NAMALWA (cell line): ENCODE data around the gene BRD4.
A peak's percentile ranks its signal among the peaks of the same experiment; 100 is the strongest.

Source experiments
- DNase-seq: peaks from one replicate; pipeline ENCODE4 v3.0.0-alpha.2; 2015; ENCODE audit warnings: low spot score

BRD4 gene

GRCh38 chr19:15222738-15223648 lies 109.3 kb downstream of the BRD4 start:
- DNase-seq: peak; percentile 94

- no peak for DNase-seq
Observed at GRCh38 chr19:15220833-15221232, 111.5 kb downstream of the BRD4 start.

- no peak for DNase-seq
Observed at GRCh38 chr19:15218501-15218900, 113.8 kb downstream of the BRD4 start.

GRCh38 chr19:15216363-15216762 lies 116.0 kb downstream of the BRD4 start:
- no peak for DNase-seq

- no peak for DNase-seq
Observed at GRCh38 chr19:15213715-15214381, 118.5 kb downstream of the BRD4 start.

DNA sequence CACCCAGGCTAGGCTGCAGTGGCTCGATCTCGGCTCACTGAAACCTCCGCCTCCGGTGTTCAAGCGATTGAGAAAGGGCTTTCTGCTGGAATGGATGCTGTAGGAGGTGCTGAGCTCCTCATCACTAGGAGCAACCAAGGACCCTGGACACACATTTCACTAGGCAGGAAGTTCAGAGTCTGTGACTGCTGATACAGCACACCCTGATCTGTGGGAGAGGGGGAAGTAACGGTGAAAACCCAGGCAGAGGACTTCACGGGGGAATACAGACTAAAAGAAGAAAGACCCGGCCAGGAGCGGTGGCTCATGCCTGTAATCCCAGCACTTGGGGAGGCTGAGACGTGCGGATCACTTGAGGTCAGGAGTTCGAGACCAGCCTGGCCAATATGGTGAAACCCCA lies 119.6 kb downstream of the BRD4 start:
- no peak for DNase-seq

DNA sequence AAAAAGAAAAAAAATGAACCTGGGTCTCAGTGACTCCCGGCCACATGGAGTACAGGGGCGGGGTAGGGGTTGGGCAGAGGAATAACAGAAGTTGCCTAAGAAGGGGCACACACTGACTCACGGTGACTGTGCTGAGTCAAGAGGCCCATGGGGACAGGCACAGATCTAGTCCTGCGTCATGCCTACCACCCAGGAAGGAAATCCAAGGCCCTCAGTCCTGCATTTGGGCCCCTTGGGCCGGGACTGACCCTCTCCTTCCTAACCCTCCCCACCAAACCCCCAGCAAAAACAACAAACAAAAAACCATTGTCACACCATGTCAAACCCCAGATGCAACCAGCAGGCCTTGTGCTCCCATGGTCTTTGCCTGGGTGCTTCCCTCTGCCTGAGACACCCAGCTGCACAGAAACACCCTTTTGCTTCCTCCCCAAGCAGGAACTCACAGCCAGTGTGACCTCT lies 122.0 kb downstream of the BRD4 start:
- no peak for DNase-seq

DNA sequence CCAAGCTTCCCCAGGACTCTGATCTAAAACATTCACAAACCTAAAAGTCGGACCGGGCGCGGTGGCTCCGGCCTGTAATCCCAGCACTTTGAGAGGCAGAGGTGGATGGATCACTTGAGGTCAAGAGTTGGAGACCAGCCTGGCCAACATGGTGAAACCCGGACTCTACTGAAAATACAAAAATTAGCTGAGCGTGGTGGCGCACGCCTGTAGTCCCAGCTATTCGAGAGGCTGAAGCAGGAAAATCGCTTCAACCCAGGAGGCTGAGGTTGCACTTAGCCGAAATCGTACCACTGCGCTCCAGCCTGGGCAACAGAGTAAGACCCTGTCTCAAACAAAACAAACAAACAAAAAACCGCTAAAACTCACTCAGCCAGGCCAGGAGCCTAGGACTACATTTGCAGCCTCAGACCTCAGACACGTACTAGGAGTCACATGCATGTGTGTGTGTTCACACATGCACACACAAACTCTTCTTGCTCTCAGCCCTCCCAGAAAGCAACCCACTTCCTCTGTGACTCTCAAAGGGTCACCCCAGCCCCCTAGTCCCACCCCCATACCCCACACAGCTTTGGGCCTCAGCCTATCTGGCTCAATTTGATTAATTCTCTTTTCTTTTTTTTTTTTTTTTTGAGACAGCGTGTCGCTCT lies 130.8 kb downstream of the BRD4 start:
- DNase-seq: peak; percentile 24

DNA sequence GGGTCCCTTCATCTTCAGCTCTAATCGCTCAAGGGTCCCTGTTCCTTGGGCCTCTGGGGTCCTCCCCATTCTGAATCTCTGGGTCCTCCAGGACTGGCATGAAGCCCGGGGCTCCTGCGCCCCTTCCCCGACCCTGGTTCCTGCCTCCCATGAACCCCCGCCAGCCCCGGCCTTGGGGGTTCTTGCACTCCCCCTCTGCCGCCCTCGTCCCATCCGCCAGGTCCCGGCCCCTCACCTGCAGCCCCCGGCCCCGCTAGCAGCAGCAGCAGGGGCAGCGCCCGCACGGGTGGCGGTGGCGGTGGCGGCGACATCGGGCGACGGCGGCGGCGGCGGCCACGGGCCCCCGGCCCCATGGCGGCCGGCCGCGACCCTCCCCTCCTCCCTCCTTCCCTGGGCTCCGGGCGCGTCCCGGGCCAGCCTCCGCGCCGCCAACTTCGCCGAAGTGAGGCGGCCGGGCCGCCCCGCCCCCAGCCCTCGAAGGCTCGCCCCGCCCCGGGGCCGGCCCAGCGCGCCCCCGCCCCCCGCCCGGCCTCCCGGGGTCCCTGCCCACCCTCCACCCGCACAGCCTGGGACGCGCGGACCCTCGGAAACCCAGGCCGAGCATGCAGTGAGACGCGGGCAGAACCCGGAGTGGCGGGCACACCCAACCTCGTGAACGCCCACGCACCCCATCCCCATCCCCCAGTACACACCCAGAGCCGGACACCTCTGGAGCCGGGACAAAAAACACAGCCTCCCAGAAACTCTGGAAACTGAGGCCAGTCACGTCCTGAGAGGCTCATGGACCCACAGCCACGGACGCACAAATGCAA lies 131.6 kb downstream of the BRD4 start, which contains the start of gene NOTCH3:
Gene NOTCH3 (minus strand): TSS at position 443 of the 812 bp plus-strand sequence. CDS start 90 bp downstream, at position 353.
- DNase-seq: no peak

DNA sequence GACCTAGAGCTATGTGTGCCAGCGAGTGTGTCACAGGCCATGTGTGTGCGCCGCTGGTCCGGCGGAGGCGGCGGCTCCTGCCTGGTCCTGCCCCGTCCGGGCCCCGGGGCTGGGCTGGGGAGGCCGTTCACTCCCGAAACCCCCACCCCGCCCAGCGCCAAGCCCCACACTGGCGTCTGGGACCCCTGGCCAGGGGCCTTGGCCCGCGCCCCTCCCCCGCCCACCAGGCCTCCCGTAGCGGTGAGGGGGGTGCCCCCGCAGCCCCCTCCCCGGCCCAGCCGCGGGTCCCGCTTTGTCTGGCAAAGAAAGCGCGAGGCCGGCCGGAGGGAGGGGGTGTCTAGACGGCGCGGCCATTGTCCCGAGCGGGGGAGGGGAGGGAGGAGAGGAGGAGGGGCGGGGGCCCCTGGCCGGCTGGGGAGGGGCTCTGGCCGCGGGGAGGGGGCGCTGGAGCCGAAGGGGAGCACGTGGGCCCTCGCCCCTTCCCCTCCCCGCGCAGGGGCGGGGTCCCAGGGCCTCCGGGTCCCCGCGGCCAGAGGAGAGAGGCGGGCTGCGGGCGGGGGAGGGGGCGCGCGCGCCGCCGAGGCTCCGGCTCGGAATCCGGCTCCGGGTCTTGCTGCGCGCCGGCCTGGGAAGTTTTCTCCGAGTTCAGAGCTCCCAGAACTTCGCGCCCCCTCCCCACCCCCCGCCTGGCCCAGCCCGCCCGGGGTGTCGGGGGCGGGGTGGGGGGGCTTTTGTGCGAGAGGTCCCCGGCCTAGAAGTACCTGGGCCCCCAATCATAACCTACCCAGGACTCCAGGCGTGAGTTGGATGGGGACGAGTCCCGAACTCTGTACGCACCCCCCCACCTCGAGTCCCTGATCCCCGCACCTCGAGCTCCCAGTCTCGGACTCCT lies 132.4 kb downstream of the BRD4 start:
- no peak for DNase-seq

DNA sequence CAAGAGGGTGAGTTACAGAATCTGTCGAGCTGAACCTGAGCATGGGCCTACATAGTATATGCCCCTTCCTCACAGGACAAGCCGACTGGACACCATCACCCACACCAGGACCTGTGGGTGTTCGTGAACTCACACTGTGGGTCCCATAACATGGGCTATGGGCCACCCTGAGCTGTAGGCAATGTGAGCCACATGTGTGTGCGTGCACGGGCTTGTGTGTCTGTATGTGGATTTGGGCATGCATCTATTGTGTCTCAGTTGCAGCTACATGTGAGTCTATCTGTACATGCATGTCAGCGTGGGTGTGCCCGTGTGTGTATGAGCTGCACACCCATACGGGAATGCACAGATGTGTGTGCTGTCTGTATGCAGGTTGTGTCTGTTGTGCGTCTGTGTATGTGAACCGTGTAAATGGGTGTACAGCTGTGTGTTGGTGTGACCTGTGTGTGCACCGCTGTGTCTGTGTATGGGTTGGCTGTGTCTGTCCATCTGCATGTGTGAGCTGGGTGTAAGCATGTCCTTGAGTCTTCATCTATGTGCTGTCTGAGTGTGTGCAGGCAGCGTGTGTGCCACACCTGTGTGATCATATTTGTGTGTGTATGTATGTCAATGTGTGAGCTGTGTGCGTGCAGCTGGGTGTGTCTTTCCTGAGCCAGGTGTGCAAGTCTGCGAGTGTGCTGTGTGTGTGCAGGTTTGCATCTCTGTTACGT lies 133.2 kb downstream of the BRD4 start:
- DNase-seq: peak; percentile 22

GRCh38 chr19:15197942-15198341 lies 134.4 kb downstream of the BRD4 start:
- DNase-seq: peak; percentile 40

DNA sequence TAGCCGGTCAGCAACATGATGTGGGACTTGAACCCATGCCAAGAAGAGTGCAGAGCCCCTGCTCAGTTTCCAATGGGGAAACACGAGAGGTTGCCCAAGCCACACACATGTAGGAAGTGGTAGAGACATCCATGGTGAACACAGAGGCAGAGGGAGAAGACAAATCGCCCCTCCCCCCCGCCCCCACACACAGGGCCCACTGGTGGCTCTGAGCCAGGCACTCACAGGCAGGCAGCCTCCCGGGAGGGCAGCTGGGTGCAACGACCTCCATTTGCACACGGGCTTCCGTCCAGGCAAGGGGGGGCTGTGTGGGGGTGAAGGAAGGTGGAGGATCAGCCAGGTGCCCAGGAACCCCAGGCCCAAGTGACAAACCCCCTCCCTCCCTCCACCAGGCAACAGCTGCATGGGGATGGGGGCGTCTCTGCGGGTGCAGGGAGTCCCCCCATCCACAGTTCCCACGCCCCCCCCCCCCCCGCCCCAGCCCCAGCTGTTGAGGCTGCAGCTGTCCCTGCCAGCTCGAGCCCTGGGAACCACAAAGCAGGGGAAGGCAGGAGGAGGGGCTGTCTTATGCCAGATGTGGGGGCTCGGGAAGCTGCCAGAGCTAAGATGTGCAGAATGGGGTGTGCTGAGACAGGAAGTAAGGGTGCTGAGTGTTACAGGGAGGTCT lies 134.9 kb downstream of the BRD4 start:
- DNase-seq: peak; percentile 88

GRCh38 chr19:15196360-15197005 lies 135.9 kb downstream of the BRD4 start:
- peak; percentile 53 for DNase-seq

DNA sequence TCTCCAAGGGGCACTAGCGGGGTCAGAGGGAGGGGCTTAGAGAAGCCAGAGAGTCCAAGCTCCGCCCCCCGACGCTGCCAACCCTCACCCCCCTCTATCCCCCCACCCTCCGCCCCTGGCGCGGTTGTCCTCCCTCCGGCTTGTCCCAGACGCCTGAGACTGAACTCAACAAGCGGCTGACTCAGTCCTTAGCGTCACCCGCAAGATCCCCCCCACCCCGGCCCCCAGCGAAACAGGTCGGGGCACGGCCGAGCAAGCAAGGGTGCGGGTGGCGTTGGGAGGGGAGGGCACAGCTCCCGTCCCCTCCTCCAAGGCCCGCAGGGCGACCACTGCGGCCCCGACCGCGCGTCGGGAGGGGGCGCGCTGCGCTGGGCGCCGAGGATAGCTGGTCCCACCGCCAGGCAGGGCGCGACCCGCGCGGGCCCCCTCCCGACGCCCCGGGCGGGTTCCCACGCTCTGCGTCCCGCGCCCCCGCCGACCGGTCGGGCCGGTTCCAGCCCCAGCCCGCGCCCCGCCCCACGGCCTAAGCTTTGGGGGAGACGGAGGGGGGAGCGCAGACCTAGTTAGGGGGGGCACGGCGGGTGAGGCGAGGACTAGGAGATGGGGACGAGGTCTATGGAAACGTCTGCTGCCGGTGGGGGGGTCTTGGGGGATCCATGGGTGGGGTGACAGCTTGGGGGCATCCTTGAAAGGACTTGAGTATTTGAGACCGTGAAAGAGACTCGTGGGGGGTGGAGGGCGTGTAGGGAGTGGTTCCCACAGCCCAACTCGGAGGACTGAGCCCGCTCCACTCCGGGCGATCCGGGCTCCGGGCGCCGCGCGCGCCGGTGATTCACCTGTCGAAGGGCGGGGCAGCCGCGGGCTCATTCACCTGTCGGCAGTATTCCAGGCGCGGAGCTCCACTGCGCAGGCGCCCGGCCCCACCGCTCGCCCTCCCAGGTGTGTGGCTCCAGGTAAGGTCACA lies 136.7 kb downstream of the BRD4 start:
- peak; percentile 49 for DNase-seq

GRCh38 chr19:15194938-15195337 lies 137.4 kb downstream of the BRD4 start:
- no peak for DNase-seq

DNA sequence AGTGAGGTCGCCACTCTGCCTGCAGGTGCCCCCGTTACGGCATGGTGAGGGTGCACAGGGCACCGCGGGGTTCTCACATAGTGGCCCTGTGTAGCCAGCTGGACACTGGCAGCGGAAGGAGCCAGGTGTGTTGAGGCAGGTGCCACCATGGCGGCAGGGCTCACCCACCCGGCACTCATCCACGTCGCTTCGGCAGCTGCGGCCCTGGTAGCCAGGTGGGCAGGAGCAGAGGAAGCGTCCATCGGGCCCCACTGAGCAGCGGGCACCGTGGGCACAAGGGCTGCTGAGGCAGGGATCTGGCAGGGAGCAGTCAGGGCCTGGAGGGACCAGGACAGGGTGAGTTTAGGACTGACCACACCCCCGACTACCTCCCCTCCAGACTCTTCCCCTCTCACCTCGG lies 140.4 kb downstream of the BRD4 start:
- no peak for DNase-seq

DNA sequence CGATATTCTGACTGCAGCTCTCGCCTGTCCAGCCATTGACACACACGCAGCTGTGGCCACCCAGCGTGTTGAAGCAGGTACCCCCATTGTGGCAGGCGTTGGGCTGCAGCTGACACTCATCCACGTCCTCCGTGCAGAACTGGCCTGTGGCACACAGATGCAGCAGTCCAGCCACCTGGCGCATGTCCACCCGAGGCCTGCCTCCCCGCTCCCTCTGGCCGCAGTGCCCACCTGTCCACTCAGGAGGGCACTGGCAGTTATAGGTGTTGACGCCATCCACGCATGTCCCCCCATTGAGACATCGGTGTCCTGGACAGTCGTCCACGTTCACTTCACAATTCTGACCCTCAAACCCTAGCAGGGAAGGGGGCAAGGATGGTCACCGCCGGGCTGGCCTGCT lies 140.8 kb downstream of the BRD4 start:
- no peak for DNase-seq
